ENCODE measurements around the gene ATP10B.

Gene ATP10B

GRCh38 chr5:160629003-160629402 lies 223.0 kb downstream of the ATP10B start:
- no peak for DNase-seq

GRCh38 chr5:160628619-160628968 lies 223.4 kb downstream of the ATP10B start:
- no peak for DNase-seq

GRCh38 chr5:160627921-160628618 lies 223.9 kb downstream of the ATP10B start:
- no peak for DNase-seq

- DNase-seq, result no peak
Observed at GRCh38 chr5:160626322-160626721, 225.7 kb downstream of the ATP10B start.

GRCh38 chr5:160621526-160621925 lies 230.5 kb downstream of the ATP10B start:
- no peak for DNase-seq

- no peak for DNase-seq
Observed at GRCh38 chr5:160620401-160620800, 231.6 kb downstream of the ATP10B start.

GRCh38 chr5:160619381-160619780 lies 232.6 kb downstream of the ATP10B start:
- DNase-seq, result no peak

GRCh38 chr5:160618286-160618685 lies 233.7 kb downstream of the ATP10B start:
- DNase-seq, result no peak

- DNase-seq, result no peak
Observed at GRCh38 chr5:160616712-160617497, 235.1 kb downstream of the ATP10B start.

- DNase-seq, result no peak
Observed at GRCh38 chr5:160614136-160614535, 237.9 kb downstream of the ATP10B start.

- no peak for DNase-seq
Observed at GRCh38 chr5:160605266-160605665, 246.7 kb downstream of the ATP10B start.

GRCh38 chr5:160604484-160604883 lies 247.5 kb downstream of the ATP10B start:
- no peak for DNase-seq

GRCh38 chr5:160602744-160603143 lies 249.3 kb downstream of the ATP10B start:
- DNase-seq, result no peak

- no peak for DNase-seq
Observed at GRCh38 chr5:160601046-160601445, 251.0 kb downstream of the ATP10B start.

GRCh38 chr5:160573318-160573717 lies 278.7 kb downstream of the ATP10B start:
- no peak for DNase-seq

GRCh38 chr5:160567031-160567705 lies 284.8 kb downstream of the ATP10B start:
- DNase-seq, result no peak

GRCh38 chr5:160565376-160565775 lies 286.6 kb downstream of the ATP10B start:
- DNase-seq, result no peak

GRCh38 chr5:160556846-160557245 lies 295.2 kb downstream of the ATP10B start:
- DNase-seq, result no peak

GRCh38 chr5:160555971-160556631 lies 295.9 kb downstream of the ATP10B start:
- DNase-seq, result no peak

GRCh38 chr5:160555581-160555970 lies 296.4 kb downstream of the ATP10B start:
- no peak for DNase-seq

- no peak for DNase-seq
Observed at GRCh38 chr5:160550075-160550474, 301.9 kb downstream of the ATP10B start.

GRCh38 chr5:160548949-160549645 lies 302.9 kb downstream of the ATP10B start:
- DNase-seq, result no peak

GRCh38 chr5:160547872-160548271 lies 304.1 kb downstream of the ATP10B start:
- DNase-seq, result no peak

All from activated CD4-positive, alpha-beta T cell treated with anti-CD3 and anti-CD28 coated beads for 48 hours (primary cell).